Transverse colon (tissue), 4 donors: Measurements from ENCODE around the gene KLHL12. TPM values are rescaled to one million over a fixed set of nuclear protein-coding genes. Genes with fewer than 3 reads are reported as not detected.

Experiments
- DNase-seq: peaks from one replicate; pipeline ENCODE4 v3.0.0-alpha.2; 2019
- H3K27ac ChIP-seq, 4 donors: fragments of 200-600 bp; sonication (generic); 2 replicates each; pipeline ENCODE4 v1.5.1; 2016 to 2018; ENCODE audit warnings: inconsistent platforms in 4 of 4
- H3K27me3 ChIP-seq: fragments of 200-600 bp; sonication (generic); 2 replicates; pipeline ENCODE4 v1.5.1; 2017; ENCODE audit warnings: inconsistent platforms
- H3K36me3 ChIP-seq, 4 donors: fragments of 200-600 bp; sonication (generic); 2 replicates each; pipeline ENCODE4 v1.5.1; 2017 to 2019; ENCODE audit warnings: inconsistent platforms in 4 of 4
- H3K4me1 ChIP-seq, 4 donors: fragments of 200-600 bp; sonication (generic); 2 replicates each; pipeline ENCODE4 v1.5.1; 2017 to 2020; ENCODE audit warnings: inconsistent platforms in 4 of 4
- H3K4me3 ChIP-seq, 4 donors: fragments of 200-600 bp; sonication (generic); 1 replicate in 1 of 4; 2 replicates in 3 of 4; pipeline versions ENCODE4 v1.5.1 to v1.6.1; 2017 to 2019; ENCODE audit warnings: inconsistent platforms in 4 of 4
- H3K9me3 ChIP-seq, 2 donors: fragments of 200-600 bp; sonication (generic); 2 replicates each; pipeline ENCODE4 v1.5.1; 2017 to 2019; ENCODE audit warnings: inconsistent platforms in 2 of 2
- CTCF ChIP-seq, 5 experiments: fragments of 200-600 bp in 3 of 5; fragments of 450-650 bp in 2 of 5; sonication (generic) in 3 of 5; IDR thresholded peaks; 1 replicate in 2 of 5; 2 replicates in 3 of 5; pipeline ENCODE4 v1.5.1; 2016 to 2017; ENCODE audit warnings: antibody characterized with exemption in 5 of 5, inconsistent platforms in 3 of 5, mild to moderate bottlenecking in 2 of 5, moderate library complexity in 1 of 5
- EP300 ChIP-seq: sonication (generic); formaldehyde crosslinking; IDR thresholded peaks from one replicate; pipeline ENCODE4 v1.6.1; 2017; ENCODE audit warnings: antibody characterized with exemption, low read depth
- POLR2A ChIP-seq: fragments of 450-650 bp; IDR thresholded peaks from one replicate; pipeline ENCODE4 v1.6.1; 2016; ENCODE audit warnings: antibody characterized with exemption, mild to moderate bottlenecking, moderate library complexity
- POLR2AphosphoS5 ChIP-seq, 3 donors: sonication (generic); formaldehyde crosslinking; IDR thresholded peaks; one replicate each; pipeline ENCODE4 v1.6.1; 2016; ENCODE audit warnings: antibody characterized with exemption in 3 of 3
- WGBS, 2 donors: methylation state at CpG; one replicate each; pipeline ENCODE4 v1.1.5; 2018; ENCODE audit warnings: low coverage in 1 of 2; 5-methylcytosine and 5-hydroxymethylcytosine counted together
- in situ Hi-C, 4 donors: fragments of 200-750 bp; cut with MboI; loops; one replicate each; pipeline versions ENCODE4 v1.15.0 to v1.15.1; 2017; ENCODE audit warnings: low sequenced_read_pairs in 3 of 4, low pct_ligation_motif_present in 1 of 4, low pct_unique_long_range_greater_than_20kb in 1 of 4
- intact Hi-C: fragments of 100-400 bp; cut with DNase I; formaldehyde crosslinking; loops from one replicate; pipeline ENCODE4 v1.15.1; 2023; ENCODE audit warnings: low total_unique reads
- total RNA-seq, 4 donors: library from RNA; depleted of rRNA; stranded (reverse); fragments of >200 nt; gene quantifications; one replicate each; pipeline ENCODE4 v1.1.0, GENCODE V29; 2016

KLHL12 gene
- total RNA-seq, 4 donors from 2014 or later: 10.5 to 26.6 (median 19.4) TPM

GRCh38 chr1:202945483-202945882, 18.4 kb upstream of the KLHL12 start:
- peaks cover 0 to 96% (median 39%) of the 10 kb centered on the region in 4 donors for H3K36me3 ChIP-seq
- no peak for DNase-seq
- in situ Hi-C loops: no loop called here
- H3K27me3 ChIP-seq: no peaks in the 10 kb centered on the region
- TF ChIP-seq POLR2A (no peak), POLR2AphosphoS5 (IDR thresholded peaks at IDR 0.05) (no peak), EP300 (no peak), CTCF (IDR thresholded peaks at IDR 0.05) (no peak)
- intact Hi-C loops: no loop called here
- WGBS, 2 donors: 90 to 100% methylated on average over 1 to 2 of the region's 2 CpGs
- no peak overlapping the region for H3K4me3 ChIP-seq
- no peaks in the 10 kb centered on the region for H3K4me1 ChIP-seq
- H3K27ac ChIP-seq: no peak overlapping the region
- H3K9me3 ChIP-seq: no peaks in the 10 kb centered on the region

GRCh38 chr1:202944438-202944921, 17.4 kb upstream of the KLHL12 start:
- H3K4me3 ChIP-seq: no peak overlapping the region
- no peaks in the 10 kb centered on the region for H3K4me1 ChIP-seq
- no peaks in the 10 kb centered on the region for H3K27me3 ChIP-seq
- intact Hi-C loops (no loop called here), in situ Hi-C loops (no loop called here)
- TF ChIP-seq POLR2AphosphoS5 (IDR thresholded peaks at IDR 0.05) (no peak), EP300 (no peak), CTCF (IDR thresholded peaks at IDR 0.05) (no peak), POLR2A (no peak)
- 82 to 91% methylated on average over 4 to 5 of the region's 5 CpGs for WGBS, 2 donors
- H3K36me3 ChIP-seq: peaks cover 0 to 88% (median 38%) of the 10 kb centered on the region in 4 donors
- H3K27ac ChIP-seq: no peak overlapping the region
- no peaks in the 10 kb centered on the region for H3K9me3 ChIP-seq
- DNase-seq: no peak

- H3K4me1 ChIP-seq: no peaks in the 10 kb centered on the region
- no peak overlapping the region for H3K4me3 ChIP-seq
- H3K9me3 ChIP-seq: no peaks in the 10 kb centered on the region
- intact Hi-C loops (no loop called here), in situ Hi-C loops (no loop called here)
- TF ChIP-seq CTCF (IDR thresholded peaks at IDR 0.05) (no peak), EP300 (no peak), POLR2AphosphoS5 (IDR thresholded peaks at IDR 0.05) (no peak), POLR2A (no peak)
- H3K36me3 ChIP-seq: peaks cover 0 to 69% (median 33%) of the 10 kb centered on the region in 4 donors
- H3K27ac ChIP-seq: no peak overlapping the region
- no peaks in the 10 kb centered on the region for H3K27me3 ChIP-seq
- WGBS, 2 donors: 83 to 90% methylated on average over 1 of the region's 1 CpG
- no peak for DNase-seq
Observed at GRCh38 chr1:202942426-202942825, 15.4 kb upstream of the KLHL12 start.

- H3K36me3 ChIP-seq: peaks cover 0 to 60% (median 28%) of the 10 kb centered on the region in 4 donors
- in situ Hi-C loops: no loop called here
Observed at GRCh38 chr1:202941372-202941771, 14.3 kb upstream of the KLHL12 start.

More at GRCh38 chr1:202941372-202941771, 14.3 kb upstream of the KLHL12 start:
- Histone ChIP-seq H3K9me3 (no peaks in the 10 kb centered on the region), H3K4me1 (no peaks in the 10 kb centered on the region), H3K4me3 (no peak overlapping the region), H3K27me3 (no peaks in the 10 kb centered on the region), H3K27ac (no peak overlapping the region)
- no peak for DNase-seq
- intact Hi-C loops: no loop called here
- TF ChIP-seq POLR2AphosphoS5 (IDR thresholded peaks at IDR 0.05): no peak
- no peak for TF ChIP-seq EP300
- no peak for TF ChIP-seq CTCF (IDR thresholded peaks at IDR 0.05)
- no peak for TF ChIP-seq POLR2A
- WGBS, 2 donors: 81 to 95% methylated on average over 4 of the region's 4 CpGs
